Transverse colon (tissue), 4 donors: Measurements from ENCODE around the gene SH3TC2.

Experiments used
- CTCF ChIP-seq, 5 experiments: fragments of 200-600 bp in 3 of 5; fragments of 450-650 bp in 2 of 5; sonication (generic) in 3 of 5; IDR thresholded peaks; 1 replicate in 2 of 5; 2 replicates in 3 of 5; pipeline ENCODE4 v1.5.1; 2016 to 2017; ENCODE audit warnings: antibody characterized with exemption in 5 of 5, inconsistent platforms in 3 of 5, mild to moderate bottlenecking in 2 of 5, moderate library complexity in 1 of 5
- EP300 ChIP-seq: sonication (generic); formaldehyde crosslinking; IDR thresholded peaks from one replicate; pipeline ENCODE4 v1.6.1; 2017; ENCODE audit warnings: antibody characterized with exemption, low read depth
- POLR2A ChIP-seq: fragments of 450-650 bp; IDR thresholded peaks from one replicate; pipeline ENCODE4 v1.6.1; 2016; ENCODE audit warnings: antibody characterized with exemption, mild to moderate bottlenecking, moderate library complexity
- POLR2AphosphoS5 ChIP-seq, 3 donors: sonication (generic); formaldehyde crosslinking; IDR thresholded peaks; one replicate each; pipeline ENCODE4 v1.6.1; 2016; ENCODE audit warnings: antibody characterized with exemption in 3 of 3

DNA sequence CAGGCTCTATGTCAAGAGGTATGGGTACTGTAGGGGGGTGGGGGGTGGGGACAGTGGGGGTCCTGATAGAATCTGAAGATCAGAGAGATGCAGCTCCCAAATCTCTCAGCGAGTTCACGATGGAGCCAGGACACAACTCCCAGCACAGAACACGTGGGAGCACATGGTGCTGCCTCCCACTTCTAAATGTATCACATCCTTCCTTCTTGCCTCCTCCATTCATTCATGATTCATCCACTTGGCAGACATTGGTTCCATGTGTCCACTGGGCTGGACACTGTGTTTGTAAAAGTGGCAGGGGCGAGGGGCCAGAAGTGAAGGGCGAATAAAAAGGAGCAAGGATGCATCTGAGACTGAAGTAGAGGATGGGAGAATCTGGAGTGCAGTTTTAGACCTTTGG lies 33.9 kb downstream of the SH3TC2 start:
- TF ChIP-seq CTCF (IDR thresholded peaks at IDR 0.05) (no peak), EP300 (no peak), POLR2A (no peak), POLR2AphosphoS5 (IDR thresholded peaks at IDR 0.05) (no peak)
